ENCODE data around the gene CCDC183.

The CCDC183 gene

DNA sequence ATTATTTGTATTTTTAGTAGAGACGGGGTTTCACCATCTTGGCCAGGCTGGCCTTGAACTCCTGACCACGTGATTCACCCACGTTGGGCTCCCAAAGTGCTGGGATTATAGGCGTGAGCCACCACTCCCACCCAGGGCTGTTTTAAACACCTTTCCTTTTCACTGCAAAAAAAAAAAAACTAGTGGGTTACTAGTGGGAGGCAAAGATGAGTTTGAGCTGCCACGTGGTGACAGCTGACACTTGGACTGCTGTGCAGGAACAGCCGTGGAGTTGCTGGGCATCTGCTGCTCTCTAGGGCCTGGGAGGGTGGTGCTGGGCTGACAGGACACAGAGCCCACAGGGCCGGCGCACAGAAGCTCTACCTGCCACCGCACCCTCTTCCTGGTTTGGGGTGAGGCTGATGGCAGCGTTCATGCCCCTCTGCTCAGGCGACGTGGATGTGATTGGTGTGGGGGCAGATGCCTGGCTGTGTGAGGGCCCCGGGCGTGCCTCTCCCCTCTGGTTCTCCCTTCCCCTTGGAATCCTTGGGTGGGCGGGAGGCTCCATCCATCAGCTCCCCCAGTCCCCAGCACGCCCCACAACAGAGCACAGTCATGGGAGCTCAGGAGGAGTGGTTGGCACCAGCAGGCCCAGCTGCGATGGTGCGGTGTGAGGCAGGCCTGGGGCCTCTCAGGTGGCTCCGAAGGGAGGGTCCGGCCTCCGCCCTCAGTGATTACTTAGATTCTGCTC is 28.5 kb downstream of the CCDC183 start:
- peaks cover 5% of the 10 kb centered on the region for H3K4me1 ChIP-seq (ENCODE audit: control insufficient read depth, low read depth, low read length)
- H3K36me3 ChIP-seq (ENCODE audit: control insufficient read depth, low read depth, low read length), result peaks cover 38% of the 10 kb centered on the region
- no peak overlapping the region for H3K9ac ChIP-seq (ENCODE audit: low read length)
- H3K27me3 ChIP-seq (ENCODE audit: control insufficient read depth, insufficient read depth, low read length), result peaks cover 7% of the 10 kb centered on the region
- no peak overlapping the region for H3K4me3 ChIP-seq (ENCODE audit: low read length)
- H3K9me3 ChIP-seq (ENCODE audit: control insufficient read depth, low read depth, low read length), result no peaks in the 10 kb centered on the region
- no peak overlapping the region for H3K27ac ChIP-seq (ENCODE audit: low read length)

DNA sequence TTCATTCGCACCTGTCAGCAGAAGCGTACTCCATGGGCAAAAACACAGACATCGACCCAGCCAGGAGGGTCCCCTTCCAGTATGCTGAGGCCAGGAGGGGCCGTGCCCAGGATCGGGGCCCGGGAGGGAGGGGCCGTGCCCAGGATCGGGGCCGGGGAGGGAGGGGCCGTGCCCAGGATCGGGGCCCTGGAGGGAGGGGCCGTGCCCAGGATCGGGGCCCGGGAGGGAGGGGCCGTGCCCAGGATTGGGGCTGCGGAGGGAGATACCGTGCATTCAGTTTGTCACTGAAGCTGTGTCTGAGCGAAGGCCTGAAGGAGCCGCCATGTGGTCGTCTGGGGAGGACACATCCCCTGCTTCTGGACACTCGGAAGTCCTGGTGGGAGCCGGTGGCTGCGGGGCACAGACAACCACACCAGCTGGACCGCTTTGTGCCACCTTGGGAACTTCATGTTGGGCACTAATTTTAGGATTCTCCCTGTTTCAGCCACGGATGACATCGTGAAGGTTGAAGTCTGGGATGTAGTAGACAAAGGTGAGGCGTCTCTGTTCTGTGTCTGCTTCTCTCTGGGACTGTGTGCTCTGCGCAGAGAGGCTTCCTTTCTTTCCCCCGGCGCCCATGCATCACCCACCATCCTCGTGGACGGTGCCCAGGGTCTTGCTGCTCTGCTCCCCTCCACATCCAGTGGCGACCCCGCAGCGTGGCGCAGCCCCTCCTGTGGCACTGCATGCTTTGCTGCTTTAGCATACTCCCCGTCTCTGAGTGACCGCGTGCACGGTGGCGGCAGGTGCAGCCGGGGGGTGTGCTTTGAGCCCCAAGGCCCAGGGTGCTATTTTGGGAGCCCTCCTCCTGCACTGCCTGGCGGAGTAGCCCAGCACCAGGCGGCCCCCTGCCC is 29.4 kb downstream of the CCDC183 start:
- no peak overlapping the region for H3K9ac ChIP-seq (ENCODE audit: low read length)
- no peaks in the 10 kb centered on the region for H3K9me3 ChIP-seq (ENCODE audit: control insufficient read depth, low read depth, low read length)
- peaks cover 5% of the 10 kb centered on the region for H3K4me1 ChIP-seq (ENCODE audit: control insufficient read depth, low read depth, low read length)
- peaks cover 47% of the 10 kb centered on the region for H3K36me3 ChIP-seq (ENCODE audit: control insufficient read depth, low read depth, low read length)
- H3K27me3 ChIP-seq (ENCODE audit: control insufficient read depth, insufficient read depth, low read length), result peaks cover 6% of the 10 kb centered on the region
- H3K27ac ChIP-seq (ENCODE audit: low read length), result no peak overlapping the region
- no peak overlapping the region for H3K4me3 ChIP-seq (ENCODE audit: low read length)

DNA sequence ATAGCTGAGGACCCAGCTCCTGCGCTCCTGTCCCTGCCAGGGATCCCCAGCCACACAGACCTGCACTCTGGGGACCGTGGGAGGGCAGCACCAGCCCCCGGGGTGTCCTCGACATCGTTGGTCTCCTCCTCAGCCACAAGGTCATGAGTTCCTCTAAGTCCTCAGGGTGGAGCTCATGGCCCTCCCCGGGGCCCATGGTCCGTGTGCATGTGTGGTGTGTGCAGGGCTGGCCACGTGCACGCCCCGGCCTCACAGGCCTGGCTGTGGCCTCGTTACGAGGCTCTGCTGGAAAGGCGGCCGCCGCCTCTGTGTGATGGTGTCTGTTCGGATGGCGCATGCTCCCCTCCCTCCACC is 30.0 kb downstream of the CCDC183 start:
- Histone ChIP-seq H3K4me1 (ENCODE audit: control insufficient read depth, low read depth, low read length) (no peaks in the 10 kb centered on the region), H3K36me3 (ENCODE audit: control insufficient read depth, low read depth, low read length) (peaks cover 53% of the 10 kb centered on the region), H3K9me3 (ENCODE audit: control insufficient read depth, low read depth, low read length) (no peaks in the 10 kb centered on the region), H3K27me3 (ENCODE audit: control insufficient read depth, insufficient read depth, low read length) (no peaks in the 10 kb centered on the region), H3K9ac (ENCODE audit: low read length) (no peak overlapping the region), H3K4me3 (ENCODE audit: low read length) (no peak overlapping the region), H3K27ac (ENCODE audit: low read length) (no peak overlapping the region)

DNA sequence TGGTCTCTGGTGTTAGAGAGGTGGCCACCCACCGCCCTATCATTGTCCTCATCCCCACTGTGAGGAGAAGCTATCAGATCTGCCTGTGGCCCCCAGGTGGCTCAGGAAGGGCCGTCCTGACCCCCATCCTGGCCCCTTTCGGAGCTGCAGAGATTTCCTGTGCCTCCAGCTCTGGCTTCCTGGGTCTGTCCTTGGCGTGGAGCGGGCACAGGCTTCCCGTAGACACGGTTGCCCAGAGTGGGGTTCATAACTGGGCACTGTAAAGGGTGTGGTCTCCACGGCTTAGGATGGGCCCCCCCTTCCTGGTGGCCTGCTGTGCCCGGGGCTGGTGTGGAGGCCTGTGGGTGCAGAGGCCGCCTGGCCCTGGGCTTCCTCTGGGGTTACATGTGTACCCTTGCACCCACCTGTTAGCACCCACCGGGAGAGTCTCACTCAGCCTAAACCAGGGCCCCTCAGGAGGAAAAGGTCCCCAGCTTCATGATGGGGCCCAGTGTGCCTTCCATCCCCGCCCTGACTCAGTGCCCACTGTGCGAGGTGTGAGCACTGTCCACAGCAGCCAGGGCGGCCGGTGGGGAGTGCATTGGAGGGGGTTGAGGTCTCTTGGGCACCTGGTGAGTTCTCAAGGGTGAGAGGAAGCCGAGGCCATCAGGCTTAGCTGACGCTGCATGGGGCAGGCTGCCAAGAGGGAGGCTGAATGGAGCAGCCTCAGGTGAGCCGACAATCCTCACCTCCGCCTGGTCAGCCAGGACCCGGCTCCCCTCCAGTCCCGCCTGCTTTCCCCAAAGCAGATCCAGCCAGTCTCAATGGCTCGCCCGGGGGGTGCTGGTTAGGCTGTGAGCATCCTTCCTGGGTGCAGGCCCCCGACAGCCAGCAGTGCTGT is 30.8 kb downstream of the CCDC183 start:
- Histone ChIP-seq H3K4me1 (ENCODE audit: control insufficient read depth, low read depth, low read length) (no peaks in the 10 kb centered on the region), H3K36me3 (ENCODE audit: control insufficient read depth, low read depth, low read length) (peaks cover 54% of the 10 kb centered on the region), H3K9me3 (ENCODE audit: control insufficient read depth, low read depth, low read length) (no peaks in the 10 kb centered on the region), H3K9ac (ENCODE audit: low read length) (no peak overlapping the region), H3K27me3 (ENCODE audit: control insufficient read depth, insufficient read depth, low read length) (no peaks in the 10 kb centered on the region), H3K27ac (ENCODE audit: low read length) (no peak overlapping the region), H3K4me3 (ENCODE audit: low read length) (no peak overlapping the region)

DNA sequence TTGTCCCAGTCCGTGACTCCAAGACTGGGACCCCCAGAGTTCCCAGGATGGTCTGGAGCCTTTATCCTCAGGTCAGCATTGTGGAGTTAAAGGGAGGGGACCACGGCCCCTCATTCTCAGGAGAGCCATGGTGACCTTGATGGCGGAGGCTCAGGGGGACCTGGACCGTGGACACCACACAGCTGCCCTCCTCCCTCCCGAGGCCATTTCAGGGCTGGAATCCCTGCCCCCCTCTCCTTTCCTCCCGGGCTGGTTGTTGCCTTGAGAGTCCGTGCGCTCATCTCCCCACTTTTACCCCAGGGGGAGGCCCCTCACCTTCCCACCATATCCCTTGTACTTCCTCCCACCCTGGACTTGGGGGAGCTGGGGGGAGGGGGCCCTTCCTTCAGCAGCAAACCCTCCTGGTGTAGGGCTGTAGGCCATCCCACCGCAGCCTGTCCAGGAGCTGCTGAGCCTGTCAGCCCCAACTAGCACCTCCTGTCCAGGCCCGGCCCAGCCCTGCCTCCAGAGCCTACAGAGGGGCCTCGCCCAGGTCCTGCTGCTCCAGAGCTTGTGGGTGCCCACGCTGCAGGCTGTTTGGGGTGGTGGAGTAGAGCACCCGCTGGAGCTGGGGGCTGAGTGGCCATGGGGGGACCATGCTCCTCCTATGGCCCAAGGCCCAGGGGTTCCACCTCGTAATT is 31.8 kb downstream of the CCDC183 start:
- Histone ChIP-seq H3K4me3 (ENCODE audit: low read length) (no peak overlapping the region), H3K27ac (ENCODE audit: low read length) (no peak overlapping the region), H3K36me3 (ENCODE audit: control insufficient read depth, low read depth, low read length) (peaks cover 60% of the 10 kb centered on the region), H3K27me3 (ENCODE audit: control insufficient read depth, insufficient read depth, low read length) (no peaks in the 10 kb centered on the region), H3K9me3 (ENCODE audit: control insufficient read depth, low read depth, low read length) (no peaks in the 10 kb centered on the region), H3K4me1 (ENCODE audit: control insufficient read depth, low read depth, low read length) (no peaks in the 10 kb centered on the region), H3K9ac (ENCODE audit: low read length) (no peak overlapping the region)

DNA sequence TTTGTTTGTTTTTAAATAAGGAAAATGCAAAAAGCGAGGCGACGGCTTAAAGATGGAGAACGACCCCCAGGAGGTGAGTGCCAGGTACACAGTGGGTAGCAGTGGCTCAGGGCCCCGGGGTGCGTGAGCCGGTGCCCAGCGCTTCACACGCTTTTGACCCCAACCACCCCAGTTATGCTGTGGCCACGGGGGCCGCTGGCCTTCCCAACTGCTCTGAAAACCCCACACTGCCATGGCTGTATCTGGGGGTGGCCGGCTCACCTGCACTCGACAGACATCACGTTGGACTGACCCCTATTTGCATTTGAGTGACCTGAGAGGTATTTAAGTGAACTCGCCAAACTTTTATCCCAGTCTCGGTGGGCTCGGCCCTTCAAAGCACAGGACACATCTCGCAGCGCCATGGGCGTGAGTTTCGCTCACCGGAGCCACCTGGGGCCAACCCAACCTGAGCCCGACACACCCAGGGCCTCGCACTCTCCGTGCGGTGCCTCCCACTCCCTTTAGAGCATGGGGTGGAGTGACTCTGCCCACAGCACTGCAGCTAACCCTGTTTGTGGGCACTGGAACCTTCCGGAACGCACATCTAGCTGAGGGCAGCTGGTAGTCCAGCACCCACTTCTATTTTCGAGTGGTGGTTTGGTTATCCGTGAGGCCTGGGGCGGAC is 32.5 kb downstream of the CCDC183 start:
- no peak overlapping the region for H3K9ac ChIP-seq (ENCODE audit: low read length)
- H3K9me3 ChIP-seq (ENCODE audit: control insufficient read depth, low read depth, low read length), result no peaks in the 10 kb centered on the region
- no peak overlapping the region for H3K4me3 ChIP-seq (ENCODE audit: low read length)
- no peak overlapping the region for H3K27ac ChIP-seq (ENCODE audit: low read length)
- no peaks in the 10 kb centered on the region for H3K27me3 ChIP-seq (ENCODE audit: control insufficient read depth, insufficient read depth, low read length)
- H3K36me3 ChIP-seq (ENCODE audit: control insufficient read depth, low read depth, low read length), result peaks cover 56% of the 10 kb centered on the region
- no peaks in the 10 kb centered on the region for H3K4me1 ChIP-seq (ENCODE audit: control insufficient read depth, low read depth, low read length)

DNA sequence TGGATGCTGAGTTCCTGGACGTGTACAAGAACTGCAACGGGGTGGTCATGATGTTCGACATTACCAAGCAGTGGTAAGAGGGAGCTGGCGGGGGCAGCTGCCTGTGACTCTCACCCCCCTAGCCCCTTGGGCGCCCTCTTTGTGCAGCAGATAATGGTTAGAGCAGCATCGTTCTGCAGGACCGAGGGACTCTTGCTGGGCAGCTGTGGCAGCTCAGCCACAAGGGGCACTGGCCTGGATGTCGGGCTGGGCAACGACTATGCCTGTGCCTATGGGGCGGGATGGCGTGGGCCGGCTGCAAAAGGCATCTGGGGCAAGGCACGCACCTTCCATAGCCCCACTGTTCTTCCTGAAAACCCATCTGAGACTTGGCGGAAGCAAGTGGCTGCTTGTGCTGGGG is 33.3 kb downstream of the CCDC183 start:
- Histone ChIP-seq H3K9ac (ENCODE audit: low read length) (no peak overlapping the region), H3K27ac (ENCODE audit: low read length) (no peak overlapping the region), H3K4me1 (ENCODE audit: control insufficient read depth, low read depth, low read length) (no peaks in the 10 kb centered on the region), H3K27me3 (ENCODE audit: control insufficient read depth, insufficient read depth, low read length) (no peaks in the 10 kb centered on the region), H3K9me3 (ENCODE audit: control insufficient read depth, low read depth, low read length) (no peaks in the 10 kb centered on the region), H3K4me3 (ENCODE audit: low read length) (no peak overlapping the region), H3K36me3 (ENCODE audit: control insufficient read depth, low read depth, low read length) (peaks cover 53% of the 10 kb centered on the region)

DNA sequence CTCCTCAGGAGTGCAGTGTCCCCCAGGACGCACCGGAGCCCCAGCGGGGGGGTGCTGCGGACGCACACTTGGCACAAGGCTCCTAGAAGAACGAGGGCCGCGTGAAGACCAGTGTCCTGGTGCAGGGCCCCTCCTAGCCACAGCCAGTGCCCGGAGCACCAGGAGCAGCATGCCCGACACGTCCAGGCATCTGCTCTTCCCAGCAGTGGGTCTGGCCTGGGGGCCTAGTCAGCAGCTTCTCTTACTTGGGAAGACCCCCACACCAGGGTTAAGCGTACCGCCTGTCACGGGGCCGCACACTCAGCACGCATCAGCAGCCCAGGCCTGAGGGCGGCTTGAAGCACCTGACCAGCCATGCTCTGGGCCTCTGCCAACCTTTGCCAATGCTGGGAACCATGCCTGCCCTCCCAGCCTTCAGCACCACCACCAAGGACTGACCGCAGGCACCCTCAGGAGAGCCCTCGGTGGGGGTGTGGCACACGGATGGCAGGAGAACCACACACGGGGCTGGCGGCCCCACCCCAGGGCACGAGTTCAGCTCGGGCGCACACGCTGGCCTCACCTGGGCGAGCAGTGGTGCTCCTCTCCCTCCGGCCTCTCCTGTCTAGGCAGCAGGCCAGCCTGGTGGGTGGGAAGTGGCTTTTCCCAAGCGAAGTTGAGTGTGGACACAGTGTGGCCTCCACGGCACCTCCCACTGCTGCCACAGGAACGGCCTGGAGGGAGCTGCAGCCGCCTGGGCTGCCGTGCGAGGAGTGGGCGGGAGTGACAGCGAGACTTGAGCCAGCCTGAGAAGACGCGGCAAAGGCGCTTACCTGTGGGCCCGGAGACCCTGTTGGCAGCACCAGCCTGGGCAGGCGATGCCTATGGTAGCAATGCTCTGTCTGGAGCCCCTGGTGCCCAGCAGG is 34.1 kb downstream of the CCDC183 start:
- H3K9ac ChIP-seq (ENCODE audit: low read length), result no peak overlapping the region
- no peaks in the 10 kb centered on the region for H3K27me3 ChIP-seq (ENCODE audit: control insufficient read depth, insufficient read depth, low read length)
- no peaks in the 10 kb centered on the region for H3K4me1 ChIP-seq (ENCODE audit: control insufficient read depth, low read depth, low read length)
- H3K27ac ChIP-seq (ENCODE audit: low read length), result no peak overlapping the region
- H3K4me3 ChIP-seq (ENCODE audit: low read length), result no peak overlapping the region
- peaks cover 53% of the 10 kb centered on the region for H3K36me3 ChIP-seq (ENCODE audit: control insufficient read depth, low read depth, low read length)
- H3K9me3 ChIP-seq (ENCODE audit: control insufficient read depth, low read depth, low read length), result no peaks in the 10 kb centered on the region

DNA sequence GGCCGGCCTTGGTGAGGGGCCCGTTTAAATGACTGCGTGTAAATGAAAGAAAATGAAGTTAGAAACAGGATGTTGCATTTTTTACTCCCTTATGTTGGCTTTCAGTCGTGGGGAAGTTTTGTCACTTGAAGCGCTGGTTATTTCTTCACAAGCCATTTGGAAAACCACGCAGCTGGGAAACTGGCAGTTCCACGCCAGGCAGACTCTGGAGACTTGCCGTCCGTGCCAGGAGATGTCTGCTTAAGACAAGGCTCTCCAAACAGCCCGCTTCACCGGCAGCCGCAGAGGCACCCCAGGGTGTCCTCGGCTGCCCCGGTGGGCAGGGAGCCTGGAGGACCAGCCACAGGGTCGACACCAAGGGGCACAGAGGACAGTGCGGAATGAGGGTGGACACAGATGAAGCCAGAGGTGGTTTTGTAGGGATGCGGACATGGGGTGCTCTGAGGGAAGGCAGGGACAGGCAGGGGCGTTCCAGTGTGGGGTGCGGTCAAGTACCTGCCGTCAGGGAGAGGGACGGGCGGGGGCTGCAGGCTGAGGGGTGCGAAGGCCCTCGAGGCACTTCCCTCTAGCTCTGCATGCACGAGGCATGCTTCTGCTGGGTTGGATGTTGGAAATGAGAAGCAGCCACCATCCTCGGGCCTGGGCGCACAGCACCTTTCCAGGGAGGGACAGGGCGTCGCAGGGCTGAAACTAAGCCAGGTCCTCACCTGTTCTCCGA is 35.0 kb downstream of the CCDC183 start:
- no peaks in the 10 kb centered on the region for H3K9me3 ChIP-seq (ENCODE audit: control insufficient read depth, low read depth, low read length)
- H3K36me3 ChIP-seq (ENCODE audit: control insufficient read depth, low read depth, low read length), result peaks cover 46% of the 10 kb centered on the region

More for the DNA sequence above, 35.0 kb downstream of the CCDC183 start:
- H3K9ac ChIP-seq (ENCODE audit: low read length), result no peak overlapping the region
- H3K4me3 ChIP-seq (ENCODE audit: low read length), result no peak overlapping the region
- no peaks in the 10 kb centered on the region for H3K4me1 ChIP-seq (ENCODE audit: control insufficient read depth, low read depth, low read length)
- H3K27ac ChIP-seq (ENCODE audit: low read length), result no peak overlapping the region
- no peaks in the 10 kb centered on the region for H3K27me3 ChIP-seq (ENCODE audit: control insufficient read depth, insufficient read depth, low read length)

All from iPS-18a (cell line).